Smooth muscle cell (in vitro differentiated cells): Measurements from ENCODE around the gene RUNX1. TPM values are rescaled to one million over a fixed set of nuclear protein-coding genes. Genes with fewer than 3 reads are reported as not detected.
A peak's percentile ranks its signal among the peaks of the same experiment; 100 is the strongest.

Experiments
- DNase-seq: peaks from one replicate; lab custom pipeline; 2025; ENCODE audit not compliant: unreplicated experiment; lab: John Stamatoyannopoulos, UW
- H2AFZ ChIP-seq: fragments of 200-600 bp; sonication (generic); 2 replicates; pipeline ENCODE4 v1.6.0; 2016; ENCODE audit warnings: antibody characterized with exemption, low read depth, mild to moderate bottlenecking
- H3F3A ChIP-seq: fragments of 200-600 bp; sonication (generic); 2 replicates; pipeline ENCODE4 v1.6.0; 2017; ENCODE audit warnings: antibody characterized with exemption, low read depth
- H3K27ac ChIP-seq: fragments of 200-600 bp; sonication (generic); 2 replicates; pipeline ENCODE4 v1.5.1; 2016; ENCODE audit warnings: low read depth, mild to moderate bottlenecking
- H3K27me3 ChIP-seq: fragments of 200-600 bp; sonication (generic); 2 replicates; pipeline ENCODE4 v1.6.1; 2016; ENCODE audit warnings: low read depth, mild to moderate bottlenecking
- H3K36me3 ChIP-seq: fragments of 200-600 bp; sonication (generic); 2 replicates; pipeline ENCODE4 v1.5.1; 2016; ENCODE audit warnings: low read depth
- H3K4me1 ChIP-seq: fragments of 200-600 bp; sonication (generic); 2 replicates; pipeline ENCODE4 v1.5.1; 2016; ENCODE audit warnings: low read depth
- H3K4me2 ChIP-seq: fragments of 200-600 bp; sonication (generic); 2 replicates; pipeline ENCODE4 v1.6.0; 2016; ENCODE audit warnings: mild to moderate bottlenecking
- H3K4me3 ChIP-seq: fragments of 200-600 bp; sonication (generic); 2 replicates; pipeline ENCODE4 v1.5.1; 2016; ENCODE audit warnings: mild to moderate bottlenecking
- H3K79me2 ChIP-seq: fragments of 200-600 bp; sonication (generic); 2 replicates; pipeline ENCODE4 v1.6.0; 2016; ENCODE audit warnings: low read depth, mild to moderate bottlenecking
- H3K9ac ChIP-seq: fragments of 200-600 bp; sonication (generic); 2 replicates; pipeline ENCODE4 v1.6.0; 2016; ENCODE audit warnings: low read depth
- H3K9me3 ChIP-seq: fragments of 200-600 bp; sonication (generic); replicated peaks from 2 replicates; pipeline ENCODE4 v1.5.1; 2016; ENCODE audit warnings: low read depth
- H4K20me1 ChIP-seq: fragments of 200-600 bp; sonication (generic); 2 replicates; pipeline ENCODE4 v1.6.0; 2016; ENCODE audit warnings: low read depth
- WGBS: methylation state at CpG from one replicate; pipeline ENCODE4 v1.1.7; 2016; ENCODE audit warnings: low lambda C conversion rate; 5-methylcytosine and 5-hydroxymethylcytosine counted together
- polyA plus RNA-seq: library from polyadenylated mRNA; unstranded; fragments of >200 nt; fragmentation: Nextera tagmentation; extraction: Ambion mirVana; gene quantifications from 2 replicates; pipeline ENCODE4 v1.2.1, GENCODE V29; 2016
- total RNA-seq: library from RNA; depleted of rRNA; stranded (reverse); fragments of >200 nt; gene quantifications from 2 replicates; pipeline ENCODE4 v1.2.3, GENCODE V29; 2014
- TF ChIP-seq, protein P1 (sequence below): fragments of 200-600 bp; sonication (generic); IDR thresholded peaks from 2 replicates; pipeline ENCODE4 v1.5.1; 2017; ENCODE audit warnings: borderline replicate concordance, mild to moderate bottlenecking, antibody characterized with exemption; ENCODE audit not compliant: insufficient read depth, poor library complexity, severe bottlenecking

The RUNX1 gene
- total and polyA plus RNA-seq, 2 experiments from 2014 or later, result 33.4 to 97.6 TPM

DNA sequence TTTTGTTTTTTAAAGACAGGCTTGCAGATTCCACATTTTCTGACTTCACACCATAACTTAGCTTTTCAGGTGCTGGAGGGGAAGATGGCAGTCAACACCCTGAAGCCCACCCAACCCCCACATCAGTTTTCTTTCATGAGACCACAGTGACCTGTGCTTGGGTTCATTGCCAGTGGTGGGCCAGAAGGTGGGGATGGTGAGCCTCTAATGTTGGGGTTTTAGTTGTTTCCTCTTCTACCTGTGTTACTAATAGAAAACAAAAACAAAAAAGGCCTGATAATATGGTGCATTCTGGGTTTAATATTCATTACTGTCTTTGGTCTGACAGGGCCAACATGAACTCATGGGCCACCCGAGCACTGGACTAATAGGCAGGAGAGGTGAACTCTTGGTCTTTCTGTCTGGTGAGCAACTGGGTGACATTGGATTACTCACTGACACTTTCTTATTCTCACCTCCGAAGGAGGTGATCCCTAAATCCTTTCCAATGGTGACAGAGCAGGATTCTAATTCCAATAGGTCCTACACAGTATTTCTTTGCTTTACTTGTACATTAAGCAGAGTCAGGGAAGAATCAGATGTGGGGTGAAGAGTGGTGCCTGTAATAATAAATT, 247.5 kb downstream of the RUNX1 start:
- TF ChIP-seq, protein P1, sequence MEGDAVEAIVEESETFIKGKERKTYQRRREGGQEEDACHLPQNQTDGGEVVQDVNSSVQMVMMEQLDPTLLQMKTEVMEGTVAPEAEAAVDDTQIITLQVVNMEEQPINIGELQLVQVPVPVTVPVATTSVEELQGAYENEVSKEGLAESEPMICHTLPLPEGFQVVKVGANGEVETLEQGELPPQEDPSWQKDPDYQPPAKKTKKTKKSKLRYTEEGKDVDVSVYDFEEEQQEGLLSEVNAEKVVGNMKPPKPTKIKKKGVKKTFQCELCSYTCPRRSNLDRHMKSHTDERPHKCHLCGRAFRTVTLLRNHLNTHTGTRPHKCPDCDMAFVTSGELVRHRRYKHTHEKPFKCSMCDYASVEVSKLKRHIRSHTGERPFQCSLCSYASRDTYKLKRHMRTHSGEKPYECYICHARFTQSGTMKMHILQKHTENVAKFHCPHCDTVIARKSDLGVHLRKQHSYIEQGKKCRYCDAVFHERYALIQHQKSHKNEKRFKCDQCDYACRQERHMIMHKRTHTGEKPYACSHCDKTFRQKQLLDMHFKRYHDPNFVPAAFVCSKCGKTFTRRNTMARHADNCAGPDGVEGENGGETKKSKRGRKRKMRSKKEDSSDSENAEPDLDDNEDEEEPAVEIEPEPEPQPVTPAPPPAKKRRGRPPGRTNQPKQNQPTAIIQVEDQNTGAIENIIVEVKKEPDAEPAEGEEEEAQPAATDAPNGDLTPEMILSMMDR, result peak; percentile 26
- H3K4me2 ChIP-seq, result no peak overlapping the region
- WGBS, result 59% methylated on average over 2 of the region's 2 CpGs
- H3K4me1 ChIP-seq, result peaks cover 5% of the 10 kb centered on the region
- no peaks in the 10 kb centered on the region for H3K27me3 ChIP-seq
- peak overlapping the region; percentile 88 for H3K27ac ChIP-seq
- peaks cover 92% of the 10 kb centered on the region for H4K20me1 ChIP-seq
- no peak overlapping the region for H3K9ac ChIP-seq
- H3K79me2 ChIP-seq, result peaks cover 50% of the 10 kb centered on the region
- H3K9me3 ChIP-seq, result peaks cover 7% of the 10 kb centered on the region
- H3F3A ChIP-seq, result peaks cover 55% of the 10 kb centered on the region
- H2AFZ ChIP-seq, result no peak overlapping the region
- H3K36me3 ChIP-seq, result peaks cover 18% of the 10 kb centered on the region
- DNase-seq, result no peak
- no peak overlapping the region for H3K4me3 ChIP-seq

DNA sequence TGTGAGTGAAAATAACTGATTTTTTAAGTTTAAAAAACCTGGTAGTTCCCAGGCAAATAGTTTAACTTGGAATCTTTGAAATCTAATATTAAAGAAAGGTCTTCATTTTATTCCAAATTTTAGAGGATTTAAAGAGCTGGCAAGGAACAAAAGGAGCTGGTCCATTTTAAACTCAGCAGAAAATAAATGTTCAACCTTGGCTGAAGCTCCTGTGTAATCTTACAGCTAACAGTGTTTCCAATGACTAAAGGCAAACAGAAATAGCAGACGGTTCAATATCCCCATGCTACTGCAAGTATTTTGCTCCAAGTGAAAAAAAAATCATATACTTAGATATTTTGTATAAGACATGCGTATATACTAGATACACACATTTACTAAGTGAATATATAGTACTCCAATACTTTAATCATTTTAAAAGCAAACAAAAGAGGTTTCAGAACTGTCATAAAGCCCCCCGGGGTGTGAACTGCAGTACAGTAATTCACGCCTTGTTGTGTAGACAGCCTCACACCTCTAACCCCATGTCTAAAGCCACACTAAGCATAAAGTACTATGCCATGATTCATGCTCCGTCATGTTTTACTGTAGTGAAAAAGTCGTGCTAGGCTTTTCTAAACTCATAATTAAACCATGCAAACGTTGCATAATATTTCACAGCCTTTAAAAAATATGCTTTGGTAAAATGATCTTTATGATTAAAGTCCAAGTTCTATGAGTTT, 248.1 kb downstream of the RUNX1 start:
- H3K4me2 ChIP-seq, result no peak overlapping the region
- H3K4me1 ChIP-seq, result peaks cover 12% of the 10 kb centered on the region
- no peak for DNase-seq
- peaks cover 12% of the 10 kb centered on the region for H3K36me3 ChIP-seq
- TF ChIP-seq, protein P1, result no peak
- peaks cover 92% of the 10 kb centered on the region for H4K20me1 ChIP-seq
- H3K79me2 ChIP-seq, result peaks cover 43% of the 10 kb centered on the region
- peaks cover 53% of the 10 kb centered on the region for H3F3A ChIP-seq
- H3K27ac ChIP-seq, result peak overlapping the region; percentile 88
- H3K27me3 ChIP-seq, result no peaks in the 10 kb centered on the region
- peaks cover 3% of the 10 kb centered on the region for H3K9me3 ChIP-seq
- H3K9ac ChIP-seq, result no peak overlapping the region
- H3K4me3 ChIP-seq, result no peak overlapping the region
- H2AFZ ChIP-seq, result no peak overlapping the region
- WGBS, result 43% methylated on average over 7 of the region's 7 CpGs

DNA sequence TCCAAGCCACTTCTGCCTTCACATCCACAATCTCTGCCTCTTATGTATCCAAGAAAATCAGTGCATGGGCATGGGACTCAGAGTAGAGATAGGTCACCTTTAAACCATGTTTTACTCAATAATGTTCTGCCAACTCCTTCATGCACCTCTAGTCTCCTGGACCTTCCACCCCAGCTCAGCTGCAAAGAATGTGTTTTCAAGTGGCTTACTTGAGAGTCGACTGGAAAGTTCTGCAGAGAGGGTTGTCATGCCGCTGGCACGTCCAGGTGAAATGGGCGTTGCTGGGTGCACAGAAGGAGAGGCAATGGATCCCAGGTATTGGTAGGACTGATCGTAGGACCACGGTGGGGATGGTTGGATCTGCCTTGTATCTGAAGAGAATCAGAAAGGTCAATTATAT, 250.0 kb downstream of the RUNX1 start:
- Histone ChIP-seq H3K4me2 (no peak overlapping the region), H3K27ac (peak overlapping the region; percentile 88), H3K79me2 (peaks cover 25% of the 10 kb centered on the region), H3K27me3 (no peaks in the 10 kb centered on the region), H3K4me1 (peaks cover 23% of the 10 kb centered on the region), H3K9ac (no peak overlapping the region), H3F3A (peaks cover 56% of the 10 kb centered on the region), H2AFZ (no peak overlapping the region), H3K4me3 (no peak overlapping the region), H3K9me3 (peaks cover under 1% of the 10 kb centered on the region), H4K20me1 (peaks cover 95% of the 10 kb centered on the region), H3K36me3 (peaks cover 4% of the 10 kb centered on the region)
- no peak for DNase-seq
- WGBS, result 96% methylated on average over 6 of the region's 6 CpGs
- TF ChIP-seq, protein P1, result no peak
